Fibroblast of lung (primary cell): ENCODE measurements around the gene SREBF2. TPM values are rescaled to one million over a fixed set of nuclear protein-coding genes. Genes with fewer than 3 reads are reported as not detected.

Experiments
- DNase-seq, 2 donors: peaks; one replicate each; pipeline versions ENCODE4 v3.0.0 to v3.0.0-alpha.2; 2010; ENCODE audit warnings: low read depth in 2 of 2
- H2AFZ ChIP-seq: 2 replicates; pipeline ENCODE4 v1.5.1; 2012; ENCODE audit warnings: low read length, control low read depth, inconsistent platforms
- H3K27ac ChIP-seq: 2 replicates; pipeline ENCODE4 v1.5.1; 2011; ENCODE audit warnings: low read length, control low read depth; ENCODE audit not compliant: insufficient read depth
- H3K27me3 ChIP-seq: 2 replicates; pipeline ENCODE4 v1.5.1; 2011; ENCODE audit warnings: mild to moderate bottlenecking, low read length; ENCODE audit not compliant: control insufficient read depth, insufficient read depth
- H3K36me3 ChIP-seq: 2 replicates; pipeline ENCODE4 v1.5.1; 2011; ENCODE audit warnings: low read length; ENCODE audit not compliant: control insufficient read depth, insufficient read depth
- H3K4me1 ChIP-seq: 2 replicates; pipeline ENCODE4 v1.5.1; 2011; ENCODE audit warnings: low read length; ENCODE audit not compliant: control insufficient read depth, insufficient read depth; ENCODE audit errors: extremely low read depth
- H3K4me2 ChIP-seq: 2 replicates; pipeline ENCODE4 v1.5.1; 2011; ENCODE audit warnings: low read length, control low read depth; ENCODE audit not compliant: insufficient read depth; ENCODE audit errors: extremely low read depth
- H3K4me3 ChIP-seq, 4 experiments: fragments of 200-600 bp in 1 of 4; sonication (generic) in 1 of 4; replicated peaks in 1 of 4; 2 replicates each; pipeline ENCODE4 v1.5.1; 2011 to 2016; ENCODE audit warnings: low read length in 4 of 4, low read depth in 3 of 4, mild to moderate bottlenecking in 3 of 4, control low read depth in 2 of 4, inconsistent platforms in 1 of 4, mixed read lengths in 1 of 4; ENCODE audit not compliant: insufficient read depth in 1 of 4; ENCODE audit errors: control extremely low read depth in 1 of 4
- H3K79me2 ChIP-seq: 2 replicates; pipeline ENCODE4 v1.5.1; 2012; ENCODE audit warnings: mild to moderate bottlenecking, low read length, inconsistent platforms; ENCODE audit not compliant: control insufficient read depth, insufficient read depth
- H3K9ac ChIP-seq: 2 replicates; pipeline ENCODE4 v1.5.1; 2011; ENCODE audit warnings: mild to moderate bottlenecking, low read length, control low read depth; ENCODE audit not compliant: insufficient read depth
- H3K9me3 ChIP-seq: 2 replicates; pipeline ENCODE4 v1.5.1; 2012; ENCODE audit warnings: low read depth, low read length; ENCODE audit not compliant: control insufficient read depth, insufficient read depth
- H4K20me1 ChIP-seq: 2 replicates; pipeline ENCODE4 v1.5.1; 2011; ENCODE audit warnings: low read length; ENCODE audit not compliant: control insufficient read depth, insufficient read depth; ENCODE audit errors: extremely low read depth
- CTCF ChIP-seq, 2 donors: IDR thresholded peaks in 1 of 2; conservative IDR thresholded peaks in 1 of 2; 1 replicate in 1 of 2; 2 replicates in 1 of 2; pipeline ENCODE4 v1.5.1; 2011 to 2012; ENCODE audit warnings: low read length in 2 of 2, control low read depth in 1 of 2, inconsistent platforms in 1 of 2, low read depth in 1 of 2, mild to moderate bottlenecking in 1 of 2
- EZH2 ChIP-seq: IDR thresholded peaks from 2 replicates; pipeline ENCODE4 v1.5.1; 2012; ENCODE audit warnings: low read length, control low read depth, mild to moderate bottlenecking; ENCODE audit errors: missing control alignments
- polyA plus RNA-seq, 2 donors: library from polyadenylated mRNA; depleted of rRNA in 1 of 2; stranded (reverse) in 1 of 2; unstranded in 1 of 2; fragments of >200 nt; gene quantifications; 2 replicates each; pipeline ENCODE4 v1.2.1, GENCODE V29; 2011 to 2012; ENCODE audit warnings: missing spikeins in 1 of 2
- total RNA-seq: library from RNA; depleted of rRNA; stranded (reverse); fragments of >200 nt; gene quantifications from 2 replicates; pipeline ENCODE4 v1.2.1, GENCODE V29; 2014

SREBF2 gene
- total and polyA plus RNA-seq, 2 donors (not counting 1 experiment from before 2014, with no cell fraction given) = 51.7 to 103 TPM

DNA sequence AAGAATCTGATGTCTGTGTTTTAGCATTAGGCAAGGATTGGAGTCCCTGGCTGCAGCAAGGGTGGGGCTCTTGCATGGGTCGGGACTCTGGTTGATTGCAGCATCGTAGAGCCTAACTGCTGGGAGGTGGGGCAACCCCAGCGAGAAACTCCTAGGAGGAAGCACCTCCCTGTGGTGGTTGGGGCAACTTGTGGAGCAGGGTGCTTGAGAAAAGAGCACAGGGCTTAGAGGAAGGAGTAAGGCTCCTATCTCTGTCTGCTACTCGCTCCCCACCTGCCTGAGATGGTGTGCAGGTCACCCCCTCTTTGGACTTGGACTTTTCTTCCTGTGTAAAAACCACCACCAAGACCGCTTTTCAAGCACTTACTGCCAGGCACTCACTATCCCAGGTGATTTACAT, 15.6 kb downstream of the SREBF2 start:
- no peak overlapping the region for H3K4me2 ChIP-seq
- H3K9me3 ChIP-seq = no peaks in the 10 kb centered on the region
- H3K4me3 ChIP-seq = no peak overlapping the region
- no peaks in the 10 kb centered on the region for H3K36me3 ChIP-seq
- H3K79me2 ChIP-seq = peaks cover 47% of the 10 kb centered on the region
- TF ChIP-seq EZH2 = no peak
- no peak for TF ChIP-seq CTCF (conservative IDR thresholded peaks at IDR 0.05 in 1 of 2, IDR thresholded peaks at IDR 0.05 in 1 of 2; ENCODE audit: low read depth in 1 of 2, low read length in 2 of 2)
- H3K9ac ChIP-seq = no peak overlapping the region
- peak in 1 of 2 donors; percentile 61 for DNase-seq
- H3K27ac ChIP-seq = no peak overlapping the region
- no peak overlapping the region for H2AFZ ChIP-seq
- H3K27me3 ChIP-seq = no peaks in the 10 kb centered on the region
- no peaks in the 10 kb centered on the region for H3K4me1 ChIP-seq
- peaks cover 2% of the 10 kb centered on the region for H4K20me1 ChIP-seq

DNA sequence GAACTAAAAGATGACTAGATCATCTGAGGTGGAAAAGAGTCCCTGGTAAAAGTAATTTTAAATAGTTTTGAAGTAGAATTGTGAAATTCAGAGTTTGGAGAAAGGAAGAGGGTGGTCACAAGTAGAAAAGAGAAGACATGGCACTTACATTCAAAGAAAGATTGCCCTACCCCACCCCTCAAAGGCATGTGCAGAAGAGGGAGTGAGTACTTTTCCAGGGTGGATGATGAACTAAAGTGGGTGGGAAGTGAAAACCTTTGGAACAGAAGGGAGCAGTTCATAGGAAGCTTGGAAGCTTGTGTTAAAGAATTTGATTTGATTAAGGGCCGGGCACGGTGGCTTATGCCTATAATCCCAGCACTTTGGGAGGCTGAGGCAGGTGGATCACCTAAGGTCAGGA, 23.6 kb downstream of the SREBF2 start:
- Histone ChIP-seq H4K20me1 (no peaks in the 10 kb centered on the region), H3K4me3 (no peak overlapping the region), H3K79me2 (peaks cover 22% of the 10 kb centered on the region), H3K27ac (no peak overlapping the region), H3K9me3 (no peaks in the 10 kb centered on the region), H2AFZ (no peak overlapping the region), H3K36me3 (no peaks in the 10 kb centered on the region), H3K9ac (no peak overlapping the region), H3K27me3 (no peaks in the 10 kb centered on the region), H3K4me2 (no peak overlapping the region), H3K4me1 (peaks cover 2% of the 10 kb centered on the region)
- no peak for DNase-seq
- TF ChIP-seq CTCF (conservative IDR thresholded peaks at IDR 0.05 in 1 of 2, IDR thresholded peaks at IDR 0.05 in 1 of 2; ENCODE audit: low read depth in 1 of 2, low read length in 2 of 2) (no peak), EZH2 (no peak)

- Histone ChIP-seq H3K27ac (no peak overlapping the region), H3K9ac (no peak overlapping the region), H4K20me1 (peaks cover 4% of the 10 kb centered on the region), H3K27me3 (no peaks in the 10 kb centered on the region), H3K4me1 (peaks cover 5% of the 10 kb centered on the region), H3K79me2 (peaks cover 25% of the 10 kb centered on the region), H3K4me3 (no peak overlapping the region), H3K9me3 (no peaks in the 10 kb centered on the region), H3K36me3 (no peaks in the 10 kb centered on the region), H2AFZ (no peak overlapping the region), H3K4me2 (no peak overlapping the region)
- TF ChIP-seq CTCF (conservative IDR thresholded peaks at IDR 0.05 in 1 of 2, IDR thresholded peaks at IDR 0.05 in 1 of 2; ENCODE audit: low read depth in 1 of 2, low read length in 2 of 2) (peak; percentile 59 to 73), EZH2 (no peak)
- peak; percentile 65 to 77 for DNase-seq
Measured at GRCh38 chr22:41857155-41857859, 24.4 kb downstream of the SREBF2 start.
